Suprapubic skin (tissue), 4 donors: Measurements from ENCODE around the gene NEURL1. TPM values are rescaled to one million over a fixed set of nuclear protein-coding genes. Genes with fewer than 3 reads are reported as not detected.

Experiments
- DNase-seq, 2 donors: peaks; one replicate each; pipeline ENCODE4 v3.0.0-alpha.2; 2019; ENCODE audit warnings: low spot score in 2 of 2
- H3K27ac ChIP-seq: fragments of 200-600 bp; sonication (generic); one replicate; pipeline ENCODE4 v1.5.1; 2019
- H3K27me3 ChIP-seq: fragments of 200-600 bp; sonication (generic); one replicate; pipeline ENCODE4 v1.5.1; 2019
- H3K36me3 ChIP-seq: fragments of 200-600 bp; sonication (generic); one replicate; pipeline ENCODE4 v1.5.1; 2019
- H3K4me1 ChIP-seq: fragments of 200-600 bp; sonication (generic); one replicate; pipeline ENCODE4 v1.5.1; 2019
- H3K4me3 ChIP-seq: fragments of 200-600 bp; sonication (generic); one replicate; pipeline ENCODE4 v1.5.1; 2019; ENCODE audit warnings: mild to moderate bottlenecking
- H3K9me3 ChIP-seq: fragments of 200-600 bp; sonication (generic); one replicate; pipeline ENCODE4 v1.5.1; 2019
- CTCF ChIP-seq, 2 donors: fragments of 200-600 bp in 1 of 2; fragments of 450-650 bp in 1 of 2; sonication (generic) in 1 of 2; IDR thresholded peaks; one replicate each; pipeline ENCODE4 v1.5.1; 2016 to 2019; ENCODE audit warnings: antibody characterized with exemption in 2 of 2, mild to moderate bottlenecking in 1 of 2, moderate library complexity in 1 of 2
- EP300 ChIP-seq: sonication (generic); formaldehyde crosslinking; IDR thresholded peaks from one replicate; pipeline ENCODE4 v1.6.1; 2017; ENCODE audit warnings: antibody characterized with exemption
- POLR2A ChIP-seq, 2 donors: fragments of 450-650 bp; IDR thresholded peaks; one replicate each; pipeline ENCODE4 v1.6.1; 2017; ENCODE audit warnings: antibody characterized with exemption in 2 of 2, mild to moderate bottlenecking in 2 of 2, moderate library complexity in 2 of 2
- POLR2AphosphoS5 ChIP-seq, 3 donors: sonication (generic); formaldehyde crosslinking; IDR thresholded peaks; one replicate each; pipeline ENCODE4 v1.6.1; 2017; ENCODE audit warnings: antibody characterized with exemption in 3 of 3
- WGBS: methylation state at CpG from one replicate; pipeline ENCODE4 v1.1.5; 2018; 5-methylcytosine and 5-hydroxymethylcytosine counted together
- total RNA-seq, 4 donors: library from RNA; depleted of rRNA; stranded (reverse); fragments of >200 nt; gene quantifications; one replicate each; pipeline ENCODE4 v1.1.0, GENCODE V29; 2016

Gene NEURL1
- total RNA-seq, 4 donors from 2014 or later: 0.18 to 0.30 TPM; not detected in 2

- Histone ChIP-seq H3K4me1 (peaks cover 60% of the 10 kb centered on the region), H3K27me3 (no peaks in the 10 kb centered on the region), H3K27ac (no peak overlapping the region), H3K9me3 (no peaks in the 10 kb centered on the region), H3K36me3 (peaks cover 69% of the 10 kb centered on the region), H3K4me3 (no peak overlapping the region)
- 59% methylated on average over 14 of the region's 14 CpGs for WGBS
- TF ChIP-seq POLR2AphosphoS5 (IDR thresholded peaks at IDR 0.05) (no peak), EP300 (no peak), POLR2A (IDR thresholded peaks at IDR 0.05) (no peak), CTCF (IDR thresholded peaks at IDR 0.05) (no peak)
- no peak for DNase-seq
These were observed 121.0 kb downstream of the NEURL1 start for GRCh38 chr10:103614306-103615158.

GRCh38 chr10:103616705-103617601 lies 123.4 kb downstream of the NEURL1 start:
- 93% methylated on average over 6 of the region's 20 CpGs for WGBS
- no peaks in the 10 kb centered on the region for H3K27me3 ChIP-seq
- DNase-seq: peak; percentile 89 to 92
- no peak overlapping the region for H3K4me3 ChIP-seq
- peaks cover 84% of the 10 kb centered on the region for H3K4me1 ChIP-seq
- peak overlapping the region; percentile 29 for H3K27ac ChIP-seq
- no peaks in the 10 kb centered on the region for H3K9me3 ChIP-seq
- TF ChIP-seq EP300 (no peak), POLR2AphosphoS5 (IDR thresholded peaks at IDR 0.05) (peak in 1 of 3 donors; percentile 74)
- peaks cover 70% of the 10 kb centered on the region for H3K36me3 ChIP-seq

- no peak for TF ChIP-seq CTCF (IDR thresholded peaks at IDR 0.05)
- no peak for TF ChIP-seq EP300
- TF ChIP-seq POLR2A (IDR thresholded peaks at IDR 0.05): no peak
- no peak for TF ChIP-seq POLR2AphosphoS5 (IDR thresholded peaks at IDR 0.05)
- peaks cover 89% of the 10 kb centered on the region for H3K4me1 ChIP-seq
These were observed 124.3 kb downstream of the NEURL1 start for GRCh38 chr10:103617602-103618385.

GRCh38 chr10:103618575-103619423 lies 125.3 kb downstream of the NEURL1 start:
- Histone ChIP-seq H3K27me3 (no peaks in the 10 kb centered on the region), H3K27ac (no peak overlapping the region), H3K4me3 (no peak overlapping the region), H3K36me3 (peaks cover 70% of the 10 kb centered on the region), H3K9me3 (no peaks in the 10 kb centered on the region), H3K4me1 (peaks cover 96% of the 10 kb centered on the region)
- TF ChIP-seq POLR2A (IDR thresholded peaks at IDR 0.05): no peak
- no peak for TF ChIP-seq CTCF (IDR thresholded peaks at IDR 0.05)
- no peak for DNase-seq
- WGBS: 48% methylated on average over 14 of the region's 19 CpGs

More at GRCh38 chr10:103617602-103618385, 124.3 kb downstream of the NEURL1 start:
- H3K9me3 ChIP-seq: no peaks in the 10 kb centered on the region
- 89% methylated on average over 8 of the region's 13 CpGs for WGBS
- no peak overlapping the region for H3K27ac ChIP-seq
- H3K27me3 ChIP-seq: no peaks in the 10 kb centered on the region
- H3K36me3 ChIP-seq: peaks cover 71% of the 10 kb centered on the region
- no peak overlapping the region for H3K4me3 ChIP-seq
- no peak for DNase-seq
